ENCODE measurements around the gene NPAS3.

GRCh38 chr14:32897698-32898064 is 41.0 kb upstream of the NPAS3 start:
- TF ChIP-seq, protein P1, sequence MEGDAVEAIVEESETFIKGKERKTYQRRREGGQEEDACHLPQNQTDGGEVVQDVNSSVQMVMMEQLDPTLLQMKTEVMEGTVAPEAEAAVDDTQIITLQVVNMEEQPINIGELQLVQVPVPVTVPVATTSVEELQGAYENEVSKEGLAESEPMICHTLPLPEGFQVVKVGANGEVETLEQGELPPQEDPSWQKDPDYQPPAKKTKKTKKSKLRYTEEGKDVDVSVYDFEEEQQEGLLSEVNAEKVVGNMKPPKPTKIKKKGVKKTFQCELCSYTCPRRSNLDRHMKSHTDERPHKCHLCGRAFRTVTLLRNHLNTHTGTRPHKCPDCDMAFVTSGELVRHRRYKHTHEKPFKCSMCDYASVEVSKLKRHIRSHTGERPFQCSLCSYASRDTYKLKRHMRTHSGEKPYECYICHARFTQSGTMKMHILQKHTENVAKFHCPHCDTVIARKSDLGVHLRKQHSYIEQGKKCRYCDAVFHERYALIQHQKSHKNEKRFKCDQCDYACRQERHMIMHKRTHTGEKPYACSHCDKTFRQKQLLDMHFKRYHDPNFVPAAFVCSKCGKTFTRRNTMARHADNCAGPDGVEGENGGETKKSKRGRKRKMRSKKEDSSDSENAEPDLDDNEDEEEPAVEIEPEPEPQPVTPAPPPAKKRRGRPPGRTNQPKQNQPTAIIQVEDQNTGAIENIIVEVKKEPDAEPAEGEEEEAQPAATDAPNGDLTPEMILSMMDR (IDR thresholded peaks at IDR 0.05), result no peak
- TF ChIP-seq POLR2AphosphoS5 (IDR thresholded peaks at IDR 0.05), result no peak
- no peak for TF ChIP-seq POLR2A (IDR thresholded peaks at IDR 0.05)
- no peak for TF ChIP-seq EP300 (IDR thresholded peaks at IDR 0.05)

All from sigmoid colon (tissue), 4 donors.